Esophagus (tissue), 2 donors: Measurements from ENCODE around the gene OR2F1. TPM values are rescaled to one million over a fixed set of nuclear protein-coding genes. Genes with fewer than 3 reads are reported as not detected.

Experiments
- H3K27ac ChIP-seq, 2 donors: one replicate each; pipeline ENCODE4 v1.5.1; 2013; ENCODE audit warnings: low read depth in 2 of 2, mild to moderate bottlenecking in 2 of 2, inconsistent platforms in 1 of 2, low read length in 1 of 2, moderate library complexity in 1 of 2
- H3K27me3 ChIP-seq, 2 donors: one replicate each; pipeline ENCODE4 v1.6.1; 2013; ENCODE audit warnings: low read length in 2 of 2, control low read depth in 1 of 2, mild to moderate bottlenecking in 1 of 2; ENCODE audit not compliant: insufficient read depth in 2 of 2, control insufficient read depth in 1 of 2
- H3K36me3 ChIP-seq, 2 donors: one replicate each; pipeline ENCODE4 v1.6.1; 2013; ENCODE audit warnings: low read length in 1 of 2; ENCODE audit not compliant: control insufficient read depth in 2 of 2, insufficient read depth in 2 of 2
- H3K4me1 ChIP-seq, 2 donors: one replicate each; pipeline ENCODE4 v1.6.1; 2013; ENCODE audit warnings: low read length in 1 of 2; ENCODE audit not compliant: control insufficient read depth in 2 of 2, insufficient read depth in 2 of 2
- H3K4me3 ChIP-seq, 2 donors: one replicate each; pipeline ENCODE4 v1.5.1; 2013; ENCODE audit warnings: low read length in 2 of 2, mild to moderate bottlenecking in 2 of 2, low read depth in 1 of 2, moderate library complexity in 1 of 2
- H3K9me3 ChIP-seq, 2 donors: one replicate each; pipeline ENCODE4 v1.6.1; 2013; ENCODE audit warnings: mild to moderate bottlenecking in 2 of 2, low read depth in 1 of 2, low read length in 1 of 2, moderate library complexity in 1 of 2; ENCODE audit not compliant: control insufficient read depth in 2 of 2, insufficient read depth in 1 of 2
- WGBS, 2 donors: extraction: QIAGEN DNeasy Blood & Tissue Kit; methylation state at CpG; one replicate each; pipeline ENCODE4 v1.1.7; 2013; 5-methylcytosine and 5-hydroxymethylcytosine counted together
- polyA plus RNA-seq, 2 donors: library from polyadenylated mRNA; stranded (reverse); fragments of 200-250 nt; gene quantifications; one replicate each; pipeline ENCODE4 v1.2.3, GENCODE V29; 2013
- donor health status: healthy with polysubstance abuse.
- donor health status: Bipolar disorder and iron deficiency.

The OR2F1 gene
- polyA plus RNA-seq, 2 donors, result not detected

DNA sequence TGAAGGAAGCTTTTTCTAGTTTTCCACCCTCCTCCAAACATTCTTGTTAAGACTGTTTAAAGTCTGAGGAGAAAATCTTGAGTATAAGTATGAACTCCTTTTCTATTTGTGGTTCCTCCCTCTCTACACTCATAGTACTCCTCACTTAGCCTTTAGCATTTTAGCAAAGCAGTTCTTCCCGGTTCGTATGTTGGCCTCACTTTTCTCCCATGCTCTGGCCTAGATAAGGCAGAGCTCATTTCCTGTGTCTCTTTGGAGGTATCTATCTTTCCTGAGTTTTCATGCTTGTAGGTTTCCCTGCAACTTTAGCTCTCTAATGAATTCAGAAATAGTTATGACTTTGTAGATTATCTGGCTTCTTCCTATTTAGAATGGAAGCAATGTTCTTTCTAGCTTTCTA is 5.9 kb upstream of the OR2F1 start:
- no peaks in the 10 kb centered on the region for H3K27me3 ChIP-seq
- WGBS, 2 donors, result 73 to 82% methylated on average over 2 of the region's 2 CpGs
- no peaks in the 10 kb centered on the region for H3K4me1 ChIP-seq
- no peak overlapping the region for H3K27ac ChIP-seq
- no peaks in the 10 kb centered on the region for H3K36me3 ChIP-seq
- H3K9me3 ChIP-seq, result no peaks in the 10 kb centered on the region
- H3K4me3 ChIP-seq, result no peak overlapping the region

DNA sequence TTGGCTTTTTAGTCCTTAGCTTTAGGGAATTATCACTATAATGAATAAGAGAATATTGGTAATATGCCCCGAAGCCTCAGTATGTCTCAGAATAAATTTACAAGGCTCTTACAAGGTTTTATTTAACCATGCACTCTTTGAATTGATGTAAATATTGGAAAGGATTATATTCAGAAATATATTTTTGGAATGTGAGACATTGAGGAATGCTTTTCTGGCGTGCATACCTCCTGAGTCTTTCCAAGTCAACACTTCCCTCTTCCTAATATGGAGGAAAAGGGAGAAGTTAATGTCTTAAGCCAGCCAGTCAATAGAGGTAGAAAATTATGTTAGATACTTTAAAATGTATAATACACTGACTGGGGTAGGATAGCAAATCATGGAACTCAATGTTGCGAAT is 1.2 kb upstream of the OR2F1 start:
- H3K27me3 ChIP-seq, result no peaks in the 10 kb centered on the region
- no peaks in the 10 kb centered on the region for H3K4me1 ChIP-seq
- no peak overlapping the region for H3K4me3 ChIP-seq
- H3K9me3 ChIP-seq, result no peaks in the 10 kb centered on the region
- H3K27ac ChIP-seq, result no peak overlapping the region
- 55 to 71% methylated on average over 3 of the region's 3 CpGs for WGBS, 2 donors
- no peaks in the 10 kb centered on the region for H3K36me3 ChIP-seq

DNA sequence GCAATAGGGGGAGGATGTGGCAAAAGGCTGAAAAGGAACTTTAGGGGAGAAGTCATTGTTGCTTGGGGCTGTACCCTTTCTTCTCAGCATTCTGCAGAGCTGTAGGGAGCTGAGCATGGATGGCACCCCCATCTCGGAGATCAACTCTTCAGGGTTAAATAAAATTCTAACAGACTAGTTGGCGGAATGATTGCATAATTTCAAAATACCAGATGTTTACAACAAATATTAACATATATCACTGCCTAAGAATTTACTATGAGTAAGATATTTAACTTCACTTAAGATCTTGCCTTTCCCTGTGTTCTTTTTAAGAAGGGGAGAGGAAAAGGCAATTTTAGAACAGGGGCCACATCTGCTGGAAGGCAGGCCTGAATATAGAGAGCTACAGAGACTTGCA is 509 bp upstream of the OR2F1 start:
- 75 to 82% methylated on average over 2 of the region's 2 CpGs for WGBS, 2 donors
- Histone ChIP-seq H3K36me3 (no peaks in the 10 kb centered on the region), H3K4me1 (no peaks in the 10 kb centered on the region), H3K27ac (no peak overlapping the region), H3K9me3 (no peaks in the 10 kb centered on the region), H3K27me3 (no peaks in the 10 kb centered on the region), H3K4me3 (no peak overlapping the region)

DNA sequence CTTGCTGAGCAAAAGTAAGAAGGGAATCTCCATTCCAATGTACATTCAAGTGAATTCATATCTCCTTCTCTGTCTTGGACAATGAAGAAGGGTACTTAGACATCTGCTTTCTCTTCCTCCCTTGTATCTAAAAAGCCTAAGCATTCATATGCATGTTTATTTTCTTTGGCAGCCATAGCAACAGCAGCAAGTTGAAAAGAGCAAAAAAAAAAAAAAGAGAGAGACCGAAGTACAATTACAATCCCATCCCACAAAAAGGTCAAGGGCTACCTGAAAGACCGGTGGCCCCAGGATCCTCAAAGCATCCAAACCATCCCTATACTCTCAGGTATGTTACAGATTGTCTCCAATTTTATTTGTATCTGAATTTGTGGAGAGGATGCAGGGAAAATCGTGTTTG is 4.1 kb downstream of the OR2F1 start:
- Histone ChIP-seq H3K4me3 (no peak overlapping the region), H3K4me1 (no peaks in the 10 kb centered on the region), H3K36me3 (no peaks in the 10 kb centered on the region), H3K27ac (no peak overlapping the region), H3K27me3 (no peaks in the 10 kb centered on the region), H3K9me3 (no peaks in the 10 kb centered on the region)
- 39 to 55% methylated on average over 3 of the region's 3 CpGs for WGBS, 2 donors

DNA sequence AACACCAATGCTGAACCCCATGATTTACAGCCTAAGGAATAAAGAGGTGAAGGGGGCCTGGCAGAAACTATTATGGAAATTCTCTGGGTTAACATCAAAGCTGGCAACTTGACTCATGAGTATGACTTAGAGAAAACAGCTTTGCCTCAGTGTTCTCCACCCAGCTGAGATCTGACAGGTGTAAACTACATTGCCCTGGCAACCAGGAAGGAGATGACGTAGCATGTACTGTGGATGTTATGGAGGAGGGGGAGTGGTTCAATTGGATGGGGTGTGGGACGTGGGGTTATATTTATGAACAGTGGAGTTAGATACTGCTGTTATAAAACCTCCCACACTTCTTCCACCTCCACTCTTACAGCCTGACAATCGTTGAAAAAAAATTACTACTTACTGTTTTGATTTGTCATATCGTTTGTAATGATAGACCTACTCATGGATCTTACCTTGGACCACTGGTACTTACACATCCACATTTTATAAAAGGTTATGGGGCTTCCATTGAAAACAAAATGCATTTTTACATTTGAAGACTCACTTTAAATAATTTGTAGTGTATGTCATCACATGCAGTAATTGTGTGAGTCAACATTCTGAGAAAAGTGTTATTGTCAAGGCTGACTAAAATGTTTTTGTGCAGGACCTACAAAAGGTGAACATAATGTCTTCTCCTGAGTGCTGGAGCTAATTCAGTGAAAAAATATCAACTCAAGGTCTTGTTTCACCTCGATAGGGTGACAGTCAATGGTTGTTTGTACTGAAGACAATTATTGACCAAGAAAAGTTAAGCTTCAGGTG is 6.4 kb downstream of the OR2F1 start:
- Histone ChIP-seq H3K27ac (no peak overlapping the region), H3K4me3 (no peak overlapping the region), H3K36me3 (no peaks in the 10 kb centered on the region), H3K4me1 (no peaks in the 10 kb centered on the region), H3K27me3 (no peaks in the 10 kb centered on the region), H3K9me3 (no peaks in the 10 kb centered on the region)
- WGBS, 2 donors, result 73 to 78% methylated on average over 5 of the region's 5 CpGs

DNA sequence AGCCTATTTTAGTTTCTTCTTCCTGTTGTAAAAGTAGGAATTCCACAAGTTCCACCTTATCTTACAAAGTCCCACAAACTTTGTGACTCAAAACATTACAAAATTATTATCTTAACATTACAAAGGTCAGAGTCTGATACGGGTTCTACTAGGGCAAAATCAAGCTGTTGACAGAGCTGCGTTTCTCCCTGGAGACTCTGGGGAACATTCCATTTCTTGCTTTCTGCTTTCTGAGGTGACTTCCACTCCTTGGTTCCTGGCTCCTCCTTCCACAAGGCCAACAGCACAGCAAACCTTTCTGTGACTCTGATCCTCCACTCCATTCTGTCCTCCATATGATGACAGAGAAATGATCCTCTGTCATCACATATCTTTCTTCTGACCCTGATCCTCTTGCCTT is 10.6 kb downstream of the OR2F1 start:
- Histone ChIP-seq H3K36me3 (no peaks in the 10 kb centered on the region), H3K4me1 (no peaks in the 10 kb centered on the region), H3K27me3 (no peaks in the 10 kb centered on the region), H3K9me3 (no peaks in the 10 kb centered on the region), H3K27ac (no peak overlapping the region), H3K4me3 (no peak overlapping the region)
- 59 to 63% methylated on average over 2 of the region's 2 CpGs for WGBS, 2 donors

DNA sequence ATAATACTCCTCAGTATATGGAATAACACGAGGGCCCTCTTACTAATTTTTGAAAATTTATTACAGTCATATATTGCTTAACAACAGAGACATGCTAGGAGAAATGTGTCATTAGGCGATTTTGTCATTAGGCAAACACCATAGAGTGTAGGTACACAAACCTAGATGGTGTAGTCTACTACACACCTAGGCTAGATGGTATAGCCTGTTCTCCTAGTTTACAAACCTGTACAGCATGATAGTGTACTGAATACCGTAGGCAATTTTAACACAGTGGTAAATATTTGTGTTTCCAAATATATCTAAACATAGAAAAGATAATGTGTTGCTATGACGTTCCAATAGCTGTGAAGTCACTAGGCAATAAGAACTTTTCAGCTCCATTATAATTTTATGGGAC is 12.8 kb downstream of the OR2F1 start:
- H3K27me3 ChIP-seq, result no peaks in the 10 kb centered on the region
- WGBS, 2 donors, result 57% methylated on average over 4 of the region's 4 CpGs
- H3K4me1 ChIP-seq, result no peaks in the 10 kb centered on the region
- no peaks in the 10 kb centered on the region for H3K36me3 ChIP-seq
- no peaks in the 10 kb centered on the region for H3K9me3 ChIP-seq
- H3K27ac ChIP-seq, result no peak overlapping the region
- no peak overlapping the region for H3K4me3 ChIP-seq

DNA sequence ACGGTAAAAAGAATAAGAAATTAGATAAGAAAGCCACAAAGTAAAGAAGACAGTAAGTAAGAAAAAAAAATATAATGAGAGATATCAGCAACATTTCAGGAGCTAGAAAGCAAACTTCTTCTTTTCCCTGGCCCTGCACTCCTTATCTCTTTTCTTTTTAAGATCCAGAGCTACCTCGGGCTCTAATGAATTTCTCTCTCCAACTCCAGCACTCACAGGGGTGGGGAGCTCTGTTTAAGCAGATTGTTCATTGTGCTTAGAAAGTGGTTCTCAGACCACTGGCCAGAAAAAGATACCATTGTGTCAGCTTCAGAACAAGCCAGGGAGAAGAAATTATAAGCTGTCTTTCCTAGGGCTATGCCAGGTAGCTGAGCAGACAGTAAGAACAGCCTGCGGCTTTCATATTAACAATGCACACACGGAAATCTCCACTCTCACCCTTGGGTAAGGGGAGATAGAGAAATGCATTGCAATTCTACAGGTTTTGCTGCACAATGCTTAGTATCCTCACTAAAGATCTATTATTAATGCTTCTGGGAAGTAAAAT is 19.3 kb downstream of the OR2F1 start:
- no peak overlapping the region for H3K27ac ChIP-seq
- no peaks in the 10 kb centered on the region for H3K4me1 ChIP-seq
- H3K9me3 ChIP-seq, result no peaks in the 10 kb centered on the region
- 64 to 71% methylated on average over 4 of the region's 4 CpGs for WGBS, 2 donors
- H3K27me3 ChIP-seq, result no peaks in the 10 kb centered on the region
- no peaks in the 10 kb centered on the region for H3K36me3 ChIP-seq
- no peak overlapping the region for H3K4me3 ChIP-seq

DNA sequence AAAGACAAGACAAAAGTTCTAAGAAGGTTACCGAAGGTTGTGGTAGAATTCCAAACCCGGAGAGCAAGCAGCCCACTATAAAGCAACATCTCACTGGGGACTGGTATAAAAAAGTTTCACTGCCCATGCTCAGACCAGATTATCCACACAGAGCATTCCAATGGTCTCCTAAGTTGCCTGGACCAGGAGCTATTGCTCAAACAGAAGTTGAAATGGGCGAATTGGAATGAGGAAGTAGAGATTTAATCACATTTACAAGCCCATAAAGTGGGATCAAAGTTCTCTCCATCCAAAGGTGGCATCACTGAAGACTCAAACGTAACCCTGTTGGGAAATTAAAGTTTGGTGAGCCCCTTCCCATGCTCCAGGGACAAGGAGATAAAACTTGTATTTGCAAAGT is 19.8 kb downstream of the OR2F1 start:
- H3K27me3 ChIP-seq, result no peaks in the 10 kb centered on the region
- no peaks in the 10 kb centered on the region for H3K4me1 ChIP-seq
- WGBS, 2 donors, result 62 to 69% methylated on average over 4 of the region's 4 CpGs
- no peak overlapping the region for H3K4me3 ChIP-seq
- H3K27ac ChIP-seq, result no peak overlapping the region
- no peaks in the 10 kb centered on the region for H3K36me3 ChIP-seq
- H3K9me3 ChIP-seq, result no peaks in the 10 kb centered on the region

DNA sequence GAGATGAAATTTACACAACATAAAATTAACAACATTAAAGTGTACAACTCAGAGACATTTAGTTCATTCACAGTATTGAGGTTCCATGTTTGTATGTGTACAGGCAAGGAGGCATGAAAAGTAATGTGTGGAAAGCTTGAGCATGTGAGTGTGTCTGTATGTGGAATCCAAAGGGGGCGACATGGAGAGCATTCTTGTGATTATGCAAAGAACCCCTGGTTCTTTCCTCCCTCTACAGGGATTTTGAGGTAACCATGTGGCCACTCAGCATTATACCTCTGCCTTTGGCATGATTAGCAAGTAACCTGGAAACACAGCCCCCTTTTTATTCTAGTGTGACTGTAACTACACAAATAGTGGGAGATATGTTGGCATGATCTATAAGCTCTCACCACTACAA is 21.0 kb downstream of the OR2F1 start:
- H3K36me3 ChIP-seq, result no peaks in the 10 kb centered on the region
- H3K27me3 ChIP-seq, result no peaks in the 10 kb centered on the region
- no peak overlapping the region for H3K4me3 ChIP-seq
- no peaks in the 10 kb centered on the region for H3K9me3 ChIP-seq
- 68 to 77% methylated on average over 1 of the region's 1 CpG for WGBS, 2 donors
- no peaks in the 10 kb centered on the region for H3K4me1 ChIP-seq
- H3K27ac ChIP-seq, result no peak overlapping the region
